Liver (tissue), 3 donors: ENCODE data around the gene CCR5AS.
"Not testable (repeated sequence)": the region's sequence is repeated elsewhere in the genome, so short reads cannot be mapped to it uniquely, and the experiment has no call there.

Experiments
- EGR1 ChIP-seq, 2 donors: IDR thresholded peaks; 2 replicates each; pipeline ENCODE4 v1.6.1; 2016 to 2018; ENCODE audit warnings: antibody characterized with exemption in 2 of 2, low read depth in 2 of 2
- JUND ChIP-seq, 2 donors: IDR thresholded peaks; 2 replicates each; pipeline ENCODE4 v1.6.1; 2016; ENCODE audit warnings: antibody characterized with exemption in 2 of 2
- RAD21 ChIP-seq, 2 donors: IDR thresholded peaks; 2 replicates each; pipeline ENCODE4 v1.6.1; 2016; ENCODE audit warnings: antibody characterized with exemption in 2 of 2, mild to moderate bottlenecking in 2 of 2
- SP1 ChIP-seq: IDR thresholded peaks from 2 replicates; pipeline ENCODE4 v1.6.1; 2018; ENCODE audit warnings: antibody characterized with exemption, mild to moderate bottlenecking
- TAF1 ChIP-seq: conservative IDR thresholded peaks from 2 replicates; pipeline ENCODE4 v1.6.1; 2016; ENCODE audit warnings: antibody characterized with exemption, mild to moderate bottlenecking
- YY1 ChIP-seq: IDR thresholded peaks from 2 replicates; pipeline ENCODE4 v1.6.1; 2016; ENCODE audit warnings: antibody characterized with exemption, mild to moderate bottlenecking
- TF ChIP-seq, protein P1 (sequence below): fragments of 150-350 bp; IDR thresholded peaks from 2 replicates; pipeline ENCODE4 v1.5.1; 2017; ENCODE audit warnings: improper control_type of control experiment, low read depth, low read length; ENCODE audit not compliant: missing input control
- TF ChIP-seq, protein P2 (sequence below): IDR thresholded peaks from 2 replicates; pipeline ENCODE4 v1.6.1; 2016; ENCODE audit warnings: antibody characterized with exemption
- TF ChIP-seq, protein P3 (sequence below): IDR thresholded peaks from 2 replicates; pipeline ENCODE4 v1.6.1; 2016; ENCODE audit warnings: antibody characterized with exemption
- donor health status: healthy.
- donor health status: healthy.

DNA sequence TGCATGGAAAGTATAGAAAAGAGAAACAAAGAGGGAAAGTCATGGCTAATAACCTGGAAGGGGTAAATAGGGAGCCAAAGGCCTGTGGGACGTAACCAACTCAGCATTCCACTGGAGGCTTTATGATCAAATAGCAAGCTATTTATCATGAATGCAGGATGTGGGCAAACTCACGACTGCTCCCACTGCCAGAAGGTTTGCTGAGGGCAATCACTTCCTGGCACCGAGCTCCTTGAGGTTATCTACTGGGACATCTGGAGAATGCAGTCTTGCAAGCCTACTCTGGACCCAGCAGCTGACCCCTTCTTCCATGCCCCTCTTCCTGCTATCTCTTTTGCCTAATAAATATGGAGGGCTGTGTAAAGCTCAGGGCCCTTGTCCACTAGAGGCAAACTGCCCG is 19.6 kb upstream of the CCR5AS start:
- TF ChIP-seq EGR1 (IDR thresholded peaks at IDR 0.05; ENCODE audit: low read depth in 2 of 2); SP1; JUND (IDR thresholded peaks at IDR 0.05); YY1; RAD21 (IDR thresholded peaks at IDR 0.05); TAF1: not testable (repeated sequence)
- TF ChIP-seq, protein P1, sequence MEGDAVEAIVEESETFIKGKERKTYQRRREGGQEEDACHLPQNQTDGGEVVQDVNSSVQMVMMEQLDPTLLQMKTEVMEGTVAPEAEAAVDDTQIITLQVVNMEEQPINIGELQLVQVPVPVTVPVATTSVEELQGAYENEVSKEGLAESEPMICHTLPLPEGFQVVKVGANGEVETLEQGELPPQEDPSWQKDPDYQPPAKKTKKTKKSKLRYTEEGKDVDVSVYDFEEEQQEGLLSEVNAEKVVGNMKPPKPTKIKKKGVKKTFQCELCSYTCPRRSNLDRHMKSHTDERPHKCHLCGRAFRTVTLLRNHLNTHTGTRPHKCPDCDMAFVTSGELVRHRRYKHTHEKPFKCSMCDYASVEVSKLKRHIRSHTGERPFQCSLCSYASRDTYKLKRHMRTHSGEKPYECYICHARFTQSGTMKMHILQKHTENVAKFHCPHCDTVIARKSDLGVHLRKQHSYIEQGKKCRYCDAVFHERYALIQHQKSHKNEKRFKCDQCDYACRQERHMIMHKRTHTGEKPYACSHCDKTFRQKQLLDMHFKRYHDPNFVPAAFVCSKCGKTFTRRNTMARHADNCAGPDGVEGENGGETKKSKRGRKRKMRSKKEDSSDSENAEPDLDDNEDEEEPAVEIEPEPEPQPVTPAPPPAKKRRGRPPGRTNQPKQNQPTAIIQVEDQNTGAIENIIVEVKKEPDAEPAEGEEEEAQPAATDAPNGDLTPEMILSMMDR = not testable (repeated sequence)
- TF ChIP-seq, protein P2, sequence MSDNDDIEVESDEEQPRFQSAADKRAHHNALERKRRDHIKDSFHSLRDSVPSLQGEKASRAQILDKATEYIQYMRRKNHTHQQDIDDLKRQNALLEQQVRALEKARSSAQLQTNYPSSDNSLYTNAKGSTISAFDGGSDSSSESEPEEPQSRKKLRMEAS = not testable (repeated sequence)
- TF ChIP-seq, protein P3, sequence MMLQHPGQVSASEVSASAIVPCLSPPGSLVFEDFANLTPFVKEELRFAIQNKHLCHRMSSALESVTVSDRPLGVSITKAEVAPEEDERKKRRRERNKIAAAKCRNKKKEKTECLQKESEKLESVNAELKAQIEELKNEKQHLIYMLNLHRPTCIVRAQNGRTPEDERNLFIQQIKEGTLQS = not testable (repeated sequence)
